ENCODE results near the gene ECI1. TPM values are rescaled to one million over a fixed set of nuclear protein-coding genes. Genes with fewer than 3 reads are reported as not detected.

Gene ECI1
- total RNA-seq, 3 donors from 2014 or later: 45.4 to 66.2 (median 63.8) TPM

DNA sequence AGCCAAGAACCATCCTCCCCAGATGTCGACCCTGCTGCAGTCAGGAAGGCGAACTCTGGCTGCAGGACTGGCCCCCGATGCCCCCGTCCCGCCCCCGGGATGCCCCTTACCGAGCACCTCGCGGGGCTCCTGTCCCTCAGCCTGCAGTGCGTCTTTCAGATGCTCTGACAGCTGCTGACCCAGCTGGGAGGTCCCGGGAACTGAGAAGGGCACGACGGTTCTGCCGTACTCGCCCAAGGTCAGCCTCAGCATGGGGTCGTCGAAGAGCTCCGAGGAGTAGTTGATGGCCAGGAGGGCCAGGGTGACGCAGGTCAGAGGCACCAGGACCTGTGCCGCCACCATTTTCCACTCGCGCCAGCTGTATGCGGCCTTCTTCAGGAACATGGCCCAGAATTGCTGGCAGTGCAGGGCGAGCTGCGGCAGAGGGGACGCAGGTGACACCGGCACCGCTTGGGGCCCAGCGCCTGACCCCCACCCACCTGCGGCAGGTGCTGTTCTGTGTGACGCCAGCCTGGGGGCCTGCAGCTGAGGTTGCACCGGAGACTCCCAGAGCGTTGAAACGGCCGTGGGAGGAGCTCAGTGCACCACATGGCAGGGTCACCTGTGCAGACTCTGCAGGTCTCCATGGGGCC lies 36.6 kb upstream of the ECI1 start:
- Histone ChIP-seq H3K4me3 (no peak overlapping the region), H3K27me3 (no peaks in the 10 kb centered on the region), H3K36me3 (no peaks in the 10 kb centered on the region), H3K9me3 (no peaks in the 10 kb centered on the region), H3K4me1 (no peaks in the 10 kb centered on the region), H3K27ac (no peak overlapping the region)
- DNase-seq (ENCODE audit: low spot score in 2 of 2): no peak
- TF ChIP-seq POLR2A (IDR thresholded peaks at IDR 0.05): no peak
- TF ChIP-seq, protein P1, sequence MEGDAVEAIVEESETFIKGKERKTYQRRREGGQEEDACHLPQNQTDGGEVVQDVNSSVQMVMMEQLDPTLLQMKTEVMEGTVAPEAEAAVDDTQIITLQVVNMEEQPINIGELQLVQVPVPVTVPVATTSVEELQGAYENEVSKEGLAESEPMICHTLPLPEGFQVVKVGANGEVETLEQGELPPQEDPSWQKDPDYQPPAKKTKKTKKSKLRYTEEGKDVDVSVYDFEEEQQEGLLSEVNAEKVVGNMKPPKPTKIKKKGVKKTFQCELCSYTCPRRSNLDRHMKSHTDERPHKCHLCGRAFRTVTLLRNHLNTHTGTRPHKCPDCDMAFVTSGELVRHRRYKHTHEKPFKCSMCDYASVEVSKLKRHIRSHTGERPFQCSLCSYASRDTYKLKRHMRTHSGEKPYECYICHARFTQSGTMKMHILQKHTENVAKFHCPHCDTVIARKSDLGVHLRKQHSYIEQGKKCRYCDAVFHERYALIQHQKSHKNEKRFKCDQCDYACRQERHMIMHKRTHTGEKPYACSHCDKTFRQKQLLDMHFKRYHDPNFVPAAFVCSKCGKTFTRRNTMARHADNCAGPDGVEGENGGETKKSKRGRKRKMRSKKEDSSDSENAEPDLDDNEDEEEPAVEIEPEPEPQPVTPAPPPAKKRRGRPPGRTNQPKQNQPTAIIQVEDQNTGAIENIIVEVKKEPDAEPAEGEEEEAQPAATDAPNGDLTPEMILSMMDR (IDR thresholded peaks at IDR 0.05): no peak
- no peak for TF ChIP-seq POLR2AphosphoS5 (IDR thresholded peaks at IDR 0.05)
- intact Hi-C loops (cut with DNase I; ENCODE audit: low total_unique reads): no loop called here

DNA sequence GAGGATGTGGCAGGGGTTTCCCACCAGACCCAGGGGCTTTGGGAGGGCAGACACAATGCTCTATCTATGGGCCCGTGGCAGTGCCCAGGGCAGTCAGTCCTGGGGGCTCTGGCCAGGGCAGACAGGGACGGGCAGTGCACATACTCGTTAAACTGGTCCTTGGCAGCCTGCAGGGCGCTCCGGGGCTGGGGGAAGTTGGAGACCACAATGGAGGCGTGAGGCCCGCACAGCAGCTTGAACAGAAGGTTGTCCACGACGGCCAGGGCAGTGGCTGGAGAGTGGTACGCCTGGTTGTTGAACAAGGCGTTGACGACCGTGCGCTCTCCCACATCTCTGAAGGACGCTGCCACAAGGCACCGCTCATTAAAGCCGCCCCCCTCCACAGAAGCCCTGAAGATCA lies 35.2 kb upstream of the ECI1 start:
- no peaks in the 10 kb centered on the region for H3K36me3 ChIP-seq
- H3K4me1 ChIP-seq: no peaks in the 10 kb centered on the region
- H3K9me3 ChIP-seq: no peaks in the 10 kb centered on the region
- H3K27ac ChIP-seq: no peak overlapping the region
- no peaks in the 10 kb centered on the region for H3K27me3 ChIP-seq
- intact Hi-C loops (cut with DNase I; ENCODE audit: low total_unique reads): no loop called here
- TF ChIP-seq, protein P1 (IDR thresholded peaks at IDR 0.05): no peak
- TF ChIP-seq POLR2AphosphoS5 (IDR thresholded peaks at IDR 0.05) (no peak), POLR2A (IDR thresholded peaks at IDR 0.05) (no peak)
- DNase-seq (ENCODE audit: low spot score in 2 of 2): no peak
- no peak overlapping the region for H3K4me3 ChIP-seq

DNA sequence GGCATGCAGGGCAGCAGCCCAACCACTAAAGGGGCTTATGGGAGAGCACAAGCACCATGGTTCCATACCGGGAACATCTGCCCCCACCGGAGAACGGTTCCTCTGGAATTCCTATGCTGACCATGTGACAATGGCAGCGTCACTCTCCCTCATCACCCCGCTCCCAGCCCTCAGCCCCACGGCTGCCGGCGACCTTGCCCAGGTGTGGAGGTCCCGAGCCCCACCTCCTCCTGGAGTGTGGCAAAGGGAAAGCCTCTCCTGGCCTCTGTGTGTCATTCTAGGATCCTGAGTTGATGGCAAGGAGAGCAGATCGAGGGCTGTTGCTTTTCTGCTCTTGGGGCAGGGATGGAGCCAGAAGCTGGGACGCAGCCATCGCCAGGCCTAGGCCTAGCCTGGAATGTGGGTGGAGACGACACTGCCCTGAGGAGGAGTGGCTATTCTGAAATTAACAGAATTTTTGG lies 34.4 kb upstream of the ECI1 start:
- no peak for DNase-seq (ENCODE audit: low spot score in 2 of 2)
- Histone ChIP-seq H3K27me3 (no peaks in the 10 kb centered on the region), H3K9me3 (no peaks in the 10 kb centered on the region), H3K36me3 (no peaks in the 10 kb centered on the region), H3K27ac (no peak overlapping the region), H3K4me3 (no peak overlapping the region), H3K4me1 (no peaks in the 10 kb centered on the region)
- TF ChIP-seq, protein P1 (IDR thresholded peaks at IDR 0.05): no peak
- TF ChIP-seq POLR2A (IDR thresholded peaks at IDR 0.05) (no peak), POLR2AphosphoS5 (IDR thresholded peaks at IDR 0.05) (no peak)
- intact Hi-C loops (cut with DNase I; ENCODE audit: low total_unique reads): no loop called here

DNA sequence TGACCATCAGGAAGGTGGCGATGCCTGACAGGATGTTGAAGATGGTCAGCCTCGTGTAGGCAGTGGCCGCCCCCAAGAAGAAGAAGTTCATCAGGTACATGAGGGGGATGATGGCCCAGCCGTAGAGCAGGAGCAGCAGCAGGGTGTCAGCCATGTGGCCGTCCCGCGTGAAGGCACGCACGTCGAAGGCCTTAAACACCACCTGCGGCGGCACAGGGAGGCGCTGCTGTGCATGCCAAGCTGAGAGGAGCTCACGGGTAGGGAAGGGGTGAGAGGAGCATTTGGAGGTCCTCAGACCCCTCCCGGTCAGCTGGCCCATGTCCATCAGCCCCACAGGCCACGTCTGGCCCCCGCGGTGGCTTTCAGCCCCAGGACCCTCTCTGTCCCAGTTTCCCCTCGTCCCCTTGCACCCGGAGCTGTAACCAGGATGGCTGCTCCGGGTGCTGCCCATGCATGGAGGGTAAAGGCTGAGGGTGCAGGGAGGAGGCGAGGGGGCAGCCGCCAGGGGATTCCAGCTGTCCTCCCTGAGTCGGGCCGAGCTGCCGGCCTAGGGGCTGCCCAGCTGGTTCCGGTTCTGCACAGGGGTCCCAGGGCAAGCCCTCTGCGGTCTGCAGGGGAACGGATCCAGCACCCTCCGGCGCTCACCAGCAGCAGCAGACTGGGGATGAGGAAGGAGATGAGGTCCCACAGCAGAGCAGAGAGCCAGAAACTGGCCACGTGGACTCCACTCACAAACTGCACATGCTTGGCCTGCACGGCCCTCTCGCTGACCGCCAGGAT lies 33.6 kb upstream of the ECI1 start:
- TF ChIP-seq POLR2A (IDR thresholded peaks at IDR 0.05): no peak
- TF ChIP-seq, protein P1 (IDR thresholded peaks at IDR 0.05): no peak
- H3K4me3 ChIP-seq: no peak overlapping the region
- intact Hi-C loops (cut with DNase I; ENCODE audit: low total_unique reads): no loop called here
- H3K4me1 ChIP-seq: no peaks in the 10 kb centered on the region
- no peaks in the 10 kb centered on the region for H3K36me3 ChIP-seq
- H3K9me3 ChIP-seq: no peaks in the 10 kb centered on the region
- no peaks in the 10 kb centered on the region for H3K27me3 ChIP-seq
- DNase-seq (ENCODE audit: low spot score in 2 of 2): no peak
- no peak overlapping the region for H3K27ac ChIP-seq
